A673 (cell line): ENCODE results near the gene CCDC148.

Experiments
- CTCF ChIP-seq: fragments of 300-800, 200-600 bp; sonication (generic); conservative IDR thresholded peaks from 2 replicates; pipeline ENCODE4 v1.5.1; 2017; ENCODE audit warnings: low read depth, mild to moderate bottlenecking, antibody characterized with exemption, low read length, moderate library complexity, mixed read lengths
- EZH2 ChIP-seq: fragments of 200-600 bp; sonication (generic); IDR thresholded peaks from 2 replicates; pipeline ENCODE4 v1.6.1; 2017; ENCODE audit warnings: borderline replicate concordance, low read depth, mild to moderate bottlenecking, mixed read lengths, antibody characterized with exemption, low read length; ENCODE audit not compliant: poor library complexity, severe bottlenecking

DNA sequence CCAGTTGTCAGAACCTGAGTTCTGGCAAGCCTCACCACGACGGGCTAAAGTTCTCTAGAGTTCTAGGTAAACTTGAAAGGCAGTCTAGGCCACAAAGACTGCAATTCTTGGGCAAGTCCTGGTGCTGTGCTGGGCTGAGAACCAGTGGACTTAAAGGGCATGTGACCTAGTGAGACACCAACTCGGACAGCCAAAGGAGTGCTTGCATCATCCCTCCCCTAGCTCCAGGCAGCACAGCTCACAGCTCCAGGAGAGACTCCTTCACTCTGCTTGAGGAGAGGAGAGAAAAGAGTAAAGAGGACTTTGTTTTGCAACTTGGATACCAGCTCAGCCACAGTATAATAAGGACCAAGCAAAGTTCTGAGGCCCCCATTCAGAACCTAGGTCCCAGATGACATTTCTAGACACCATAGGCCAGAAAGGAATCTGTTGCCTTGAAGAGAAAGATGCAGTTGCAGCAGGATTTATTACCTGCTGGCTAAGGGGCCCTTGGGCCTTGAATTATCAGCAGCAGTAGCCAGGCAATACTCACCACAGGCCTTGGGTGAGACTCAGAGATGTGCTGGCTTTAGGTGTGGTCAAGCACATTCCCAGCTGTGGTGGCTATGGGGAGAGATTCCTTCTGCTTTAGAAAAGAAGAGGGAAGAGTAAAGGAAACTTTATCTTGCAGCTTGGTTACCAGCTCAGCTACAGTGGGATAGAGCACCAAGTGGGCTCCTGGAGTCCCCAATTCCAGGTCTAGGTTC, 303.1 kb downstream of the CCDC148 start:
- TF ChIP-seq CTCF (no peak), EZH2 (no peak)
